ENCODE data around the gene PAX1.
A peak's percentile ranks its signal among the peaks of the same experiment; 100 is the strongest.

PAX1 gene

DNA sequence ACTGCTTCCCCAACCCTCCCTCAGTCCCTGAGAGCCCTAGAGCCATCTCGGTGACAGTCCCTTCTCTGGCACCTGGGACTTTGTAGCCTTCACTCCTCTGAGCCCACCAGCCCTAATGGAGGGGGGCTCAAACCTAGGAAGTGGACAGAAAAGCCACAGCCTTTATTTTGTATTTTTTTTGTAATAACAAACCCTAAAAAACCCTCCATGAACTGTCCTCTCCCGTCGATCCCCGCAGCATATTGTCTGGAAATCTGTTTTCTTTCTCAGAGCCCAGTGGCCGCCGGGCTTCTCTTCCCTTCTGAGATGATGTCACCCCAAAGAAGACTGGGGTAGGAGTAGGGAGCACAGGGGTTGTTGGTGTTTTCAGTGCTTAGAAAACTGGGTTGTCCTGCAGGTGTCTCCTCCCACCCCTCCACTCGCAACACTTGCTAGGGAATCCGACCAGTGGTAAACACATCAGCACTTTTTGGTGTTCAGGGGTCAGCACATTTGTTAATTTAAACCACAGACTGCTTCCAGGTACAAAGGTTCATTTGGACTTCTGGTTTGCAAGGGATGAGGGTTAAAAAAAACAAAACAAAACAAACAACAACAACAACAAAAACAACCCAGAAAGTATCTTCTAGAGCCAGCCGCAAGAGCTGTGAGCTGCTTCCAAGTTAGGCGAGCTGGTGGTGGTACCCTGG lies 9.9 kb downstream of the PAX1 start:
- TF ChIP-seq CREB1 (IDR thresholded peaks at IDR 0.05; ENCODE audit: low read depth), result no peak
- no peak for TF ChIP-seq TCF12 (IDR thresholded peaks at IDR 0.05; ENCODE audit: low read depth)
- TF ChIP-seq EGR1 (IDR thresholded peaks at IDR 0.05), result no peak
- TF ChIP-seq ZBTB7A (IDR thresholded peaks at IDR 0.05; ENCODE audit: low read depth), result no peak
- TF ChIP-seq FOXM1 (IDR thresholded peaks at IDR 0.05; ENCODE audit: borderline replicate concordance, low read depth), result no peak

DNA sequence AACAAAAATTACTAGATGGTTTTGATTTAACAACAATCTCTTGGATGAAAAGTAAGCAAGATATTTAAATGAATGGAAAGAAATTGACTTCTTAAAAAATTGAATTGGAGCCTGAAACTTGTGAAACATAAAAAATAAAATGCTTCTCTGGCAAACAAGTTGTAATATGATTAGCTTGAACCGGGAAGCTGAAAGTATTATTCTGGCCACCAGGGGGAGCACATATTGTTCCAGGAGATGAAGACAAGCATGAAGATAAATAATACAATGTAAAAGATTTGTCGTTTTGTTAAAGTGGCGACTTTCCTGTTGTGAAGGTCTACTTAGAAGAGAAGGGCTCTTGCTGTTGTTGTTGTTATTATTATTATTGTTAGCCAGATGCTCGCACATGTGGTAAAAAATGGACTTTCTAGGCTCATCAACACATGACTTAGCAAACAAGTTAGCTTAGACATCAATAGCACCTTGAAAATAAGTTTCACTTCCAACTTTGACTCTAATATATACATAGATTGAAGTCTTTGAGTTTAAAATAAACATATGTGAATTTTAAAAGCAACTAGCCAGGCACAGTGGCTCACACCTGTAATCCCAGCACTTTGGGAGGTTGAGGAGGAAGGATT lies 14.2 kb downstream of the PAX1 start:
- TF ChIP-seq, protein P1, sequence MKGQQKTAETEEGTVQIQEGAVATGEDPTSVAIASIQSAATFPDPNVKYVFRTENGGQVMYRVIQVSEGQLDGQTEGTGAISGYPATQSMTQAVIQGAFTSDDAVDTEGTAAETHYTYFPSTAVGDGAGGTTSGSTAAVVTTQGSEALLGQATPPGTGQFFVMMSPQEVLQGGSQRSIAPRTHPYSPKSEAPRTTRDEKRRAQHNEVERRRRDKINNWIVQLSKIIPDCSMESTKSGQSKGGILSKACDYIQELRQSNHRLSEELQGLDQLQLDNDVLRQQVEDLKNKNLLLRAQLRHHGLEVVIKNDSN (IDR thresholded peaks at IDR 0.05), result no peak
- no peak for TF ChIP-seq ZBTB7A (IDR thresholded peaks at IDR 0.05; ENCODE audit: low read depth)
- TF ChIP-seq FOXM1 (IDR thresholded peaks at IDR 0.05; ENCODE audit: borderline replicate concordance, low read depth), result no peak
- no peak for TF ChIP-seq NFIC (IDR thresholded peaks at IDR 0.05)
- TF ChIP-seq TCF12 (IDR thresholded peaks at IDR 0.05; ENCODE audit: low read depth), result no peak
- TF ChIP-seq TEAD4 (IDR thresholded peaks at IDR 0.05), result no peak
- TF ChIP-seq RAD21 (IDR thresholded peaks at IDR 0.05; ENCODE audit: low read depth), result peak; percentile 32; the same call in 1 of the 2 replicates

DNA sequence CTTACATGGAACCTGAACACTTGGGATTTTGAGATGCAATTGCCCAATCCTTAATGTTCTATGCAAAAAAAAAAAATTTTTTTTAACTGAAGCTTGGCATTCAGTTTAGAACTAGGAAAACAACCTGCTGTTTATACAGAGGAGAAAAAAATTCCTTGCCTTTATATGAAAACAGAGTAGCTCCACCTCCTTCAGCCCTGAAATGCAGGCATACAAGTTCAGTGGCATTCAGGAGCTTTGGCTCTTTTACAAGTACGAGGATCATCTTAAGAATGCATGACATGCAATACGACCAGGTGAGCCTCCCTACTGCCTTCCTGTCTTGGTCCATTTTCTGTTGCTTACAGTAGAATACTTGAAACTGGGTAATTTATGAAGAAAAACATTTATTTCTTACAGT lies 20.4 kb downstream of the PAX1 start:
- TF ChIP-seq, protein P2, sequence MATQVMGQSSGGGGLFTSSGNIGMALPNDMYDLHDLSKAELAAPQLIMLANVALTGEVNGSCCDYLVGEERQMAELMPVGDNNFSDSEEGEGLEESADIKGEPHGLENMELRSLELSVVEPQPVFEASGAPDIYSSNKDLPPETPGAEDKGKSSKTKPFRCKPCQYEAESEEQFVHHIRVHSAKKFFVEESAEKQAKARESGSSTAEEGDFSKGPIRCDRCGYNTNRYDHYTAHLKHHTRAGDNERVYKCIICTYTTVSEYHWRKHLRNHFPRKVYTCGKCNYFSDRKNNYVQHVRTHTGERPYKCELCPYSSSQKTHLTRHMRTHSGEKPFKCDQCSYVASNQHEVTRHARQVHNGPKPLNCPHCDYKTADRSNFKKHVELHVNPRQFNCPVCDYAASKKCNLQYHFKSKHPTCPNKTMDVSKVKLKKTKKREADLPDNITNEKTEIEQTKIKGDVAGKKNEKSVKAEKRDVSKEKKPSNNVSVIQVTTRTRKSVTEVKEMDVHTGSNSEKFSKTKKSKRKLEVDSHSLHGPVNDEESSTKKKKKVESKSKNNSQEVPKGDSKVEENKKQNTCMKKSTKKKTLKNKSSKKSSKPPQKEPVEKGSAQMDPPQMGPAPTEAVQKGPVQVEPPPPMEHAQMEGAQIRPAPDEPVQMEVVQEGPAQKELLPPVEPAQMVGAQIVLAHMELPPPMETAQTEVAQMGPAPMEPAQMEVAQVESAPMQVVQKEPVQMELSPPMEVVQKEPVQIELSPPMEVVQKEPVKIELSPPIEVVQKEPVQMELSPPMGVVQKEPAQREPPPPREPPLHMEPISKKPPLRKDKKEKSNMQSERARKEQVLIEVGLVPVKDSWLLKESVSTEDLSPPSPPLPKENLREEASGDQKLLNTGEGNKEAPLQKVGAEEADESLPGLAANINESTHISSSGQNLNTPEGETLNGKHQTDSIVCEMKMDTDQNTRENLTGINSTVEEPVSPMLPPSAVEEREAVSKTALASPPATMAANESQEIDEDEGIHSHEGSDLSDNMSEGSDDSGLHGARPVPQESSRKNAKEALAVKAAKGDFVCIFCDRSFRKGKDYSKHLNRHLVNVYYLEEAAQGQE (IDR thresholded peaks at IDR 0.05; ENCODE audit: low read depth), result no peak
- TF ChIP-seq NFIC (IDR thresholded peaks at IDR 0.05), result no peak
- TF ChIP-seq CREB1 (IDR thresholded peaks at IDR 0.05; ENCODE audit: low read depth), result no peak
- no peak for TF ChIP-seq EGR1 (IDR thresholded peaks at IDR 0.05)
- no peak for TF ChIP-seq TCF12 (IDR thresholded peaks at IDR 0.05; ENCODE audit: low read depth)
- TF ChIP-seq EP300 (IDR thresholded peaks at IDR 0.05; ENCODE audit: borderline replicate concordance), result no peak
- TF ChIP-seq, protein P1 (IDR thresholded peaks at IDR 0.05), result no peak

DNA sequence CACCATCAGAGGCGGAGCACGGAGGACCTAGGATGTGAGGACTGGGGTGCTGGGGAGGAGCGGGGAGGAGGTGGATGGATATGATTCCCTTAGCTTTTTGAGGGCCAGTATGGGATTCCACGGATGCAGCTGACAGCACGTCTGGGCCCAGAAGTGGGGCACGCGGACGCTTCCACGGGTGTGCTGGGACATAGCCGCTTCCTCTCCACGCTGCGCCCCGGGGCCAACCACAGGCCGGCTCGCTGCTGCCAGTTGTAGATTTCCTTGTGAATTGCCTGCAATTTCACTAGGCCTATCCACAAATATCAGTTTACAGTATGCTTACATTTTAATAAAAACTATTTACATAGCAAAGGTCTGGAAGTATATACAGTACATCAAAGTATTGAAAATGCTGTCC lies 23.9 kb downstream of the PAX1 start:
- TF ChIP-seq EGR1 (IDR thresholded peaks at IDR 0.05), result no peak
- TF ChIP-seq, protein P2 (IDR thresholded peaks at IDR 0.05; ENCODE audit: low read depth), result no peak
- TF ChIP-seq, protein P1 (IDR thresholded peaks at IDR 0.05), result no peak
- TF ChIP-seq, protein P3, sequence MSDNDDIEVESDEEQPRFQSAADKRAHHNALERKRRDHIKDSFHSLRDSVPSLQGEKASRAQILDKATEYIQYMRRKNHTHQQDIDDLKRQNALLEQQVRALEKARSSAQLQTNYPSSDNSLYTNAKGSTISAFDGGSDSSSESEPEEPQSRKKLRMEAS (IDR thresholded peaks at IDR 0.05), result no peak
- TF ChIP-seq NFIC (IDR thresholded peaks at IDR 0.05), result no peak
- no peak for TF ChIP-seq CREB1 (IDR thresholded peaks at IDR 0.05; ENCODE audit: low read depth)
- no peak for TF ChIP-seq RAD21 (IDR thresholded peaks at IDR 0.05; ENCODE audit: low read depth)
- no peak for TF ChIP-seq FOXM1 (IDR thresholded peaks at IDR 0.05; ENCODE audit: borderline replicate concordance, low read depth)
- TF ChIP-seq YY1 (IDR thresholded peaks at IDR 0.05; ENCODE audit: low read depth), result no peak
- no peak for TF ChIP-seq TAF1 (IDR thresholded peaks at IDR 0.05; ENCODE audit: low read depth)
- TF ChIP-seq ZBTB7A (IDR thresholded peaks at IDR 0.05; ENCODE audit: low read depth), result no peak
- no peak for TF ChIP-seq EP300 (IDR thresholded peaks at IDR 0.05; ENCODE audit: borderline replicate concordance)
- no peak for TF ChIP-seq CEBPB (IDR thresholded peaks at IDR 0.05)
- TF ChIP-seq TCF12 (IDR thresholded peaks at IDR 0.05; ENCODE audit: low read depth), result no peak
- no peak for TF ChIP-seq TEAD4 (IDR thresholded peaks at IDR 0.05)

DNA sequence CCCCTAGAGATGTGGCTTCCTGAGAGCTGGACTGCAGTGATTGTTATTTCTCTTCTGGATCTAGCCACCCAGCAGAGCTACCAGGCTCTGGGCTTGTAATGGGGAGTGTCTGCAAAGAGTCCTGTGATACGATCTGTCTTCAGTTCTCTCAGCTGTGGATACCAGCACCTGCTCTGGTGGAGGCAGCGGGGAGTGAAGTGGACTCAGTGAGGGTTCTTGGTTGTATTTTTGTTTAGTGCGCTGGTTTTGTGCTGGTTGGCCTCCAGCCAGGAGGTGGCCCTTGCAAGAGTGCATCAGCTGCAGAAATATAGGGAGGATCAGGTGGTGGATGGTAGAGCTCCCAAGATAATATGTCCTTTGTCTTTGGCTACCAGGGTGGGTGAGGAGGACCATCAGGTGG lies 33.7 kb downstream of the PAX1 start:
- TF ChIP-seq TAF1 (IDR thresholded peaks at IDR 0.05; ENCODE audit: low read depth), result no peak
- no peak for TF ChIP-seq EGR1 (IDR thresholded peaks at IDR 0.05)
- no peak for TF ChIP-seq TCF12 (IDR thresholded peaks at IDR 0.05; ENCODE audit: low read depth)
- TF ChIP-seq CREB1 (IDR thresholded peaks at IDR 0.05; ENCODE audit: low read depth), result no peak
- TF ChIP-seq, protein P3 (IDR thresholded peaks at IDR 0.05), result no peak
- TF ChIP-seq, protein P1 (IDR thresholded peaks at IDR 0.05), result no peak
- TF ChIP-seq CEBPB (IDR thresholded peaks at IDR 0.05), result no peak
- TF ChIP-seq TEAD4 (IDR thresholded peaks at IDR 0.05), result no peak
- no peak for TF ChIP-seq EP300 (IDR thresholded peaks at IDR 0.05; ENCODE audit: borderline replicate concordance)
- TF ChIP-seq ZBTB7A (IDR thresholded peaks at IDR 0.05; ENCODE audit: low read depth), result no peak
- no peak for TF ChIP-seq NFIC (IDR thresholded peaks at IDR 0.05)
- TF ChIP-seq, protein P2 (IDR thresholded peaks at IDR 0.05; ENCODE audit: low read depth), result no peak
- TF ChIP-seq RAD21 (IDR thresholded peaks at IDR 0.05; ENCODE audit: low read depth), result no peak
- TF ChIP-seq FOXM1 (IDR thresholded peaks at IDR 0.05; ENCODE audit: borderline replicate concordance, low read depth), result no peak
- TF ChIP-seq YY1 (IDR thresholded peaks at IDR 0.05; ENCODE audit: low read depth), result no peak

Measured in Ishikawa (cell line).